ENCODE data around the gene FBN1.

FBN1 gene

DNA sequence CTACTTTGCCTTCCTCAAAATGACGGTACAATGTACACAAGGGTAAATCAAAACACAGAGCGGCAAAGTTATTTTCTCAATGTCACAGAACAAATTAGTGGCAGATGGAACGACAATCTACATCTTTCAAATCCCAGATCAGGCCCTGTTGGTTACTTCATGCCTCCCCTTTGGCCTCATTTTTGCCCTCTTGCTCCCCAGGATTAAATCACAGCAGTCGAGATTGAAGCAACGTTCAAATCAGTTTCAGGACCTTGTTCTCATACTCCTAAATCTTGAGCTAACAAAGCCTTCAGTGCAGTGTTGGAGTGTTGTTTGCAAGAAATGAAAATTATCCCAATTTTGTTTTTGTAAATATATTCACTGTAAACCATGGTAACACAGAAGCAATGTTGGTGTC lies 91.4 kb downstream of the FBN1 start:
- no peak for DNase-seq (ENCODE audit: low read depth in 3 of 3)

DNA sequence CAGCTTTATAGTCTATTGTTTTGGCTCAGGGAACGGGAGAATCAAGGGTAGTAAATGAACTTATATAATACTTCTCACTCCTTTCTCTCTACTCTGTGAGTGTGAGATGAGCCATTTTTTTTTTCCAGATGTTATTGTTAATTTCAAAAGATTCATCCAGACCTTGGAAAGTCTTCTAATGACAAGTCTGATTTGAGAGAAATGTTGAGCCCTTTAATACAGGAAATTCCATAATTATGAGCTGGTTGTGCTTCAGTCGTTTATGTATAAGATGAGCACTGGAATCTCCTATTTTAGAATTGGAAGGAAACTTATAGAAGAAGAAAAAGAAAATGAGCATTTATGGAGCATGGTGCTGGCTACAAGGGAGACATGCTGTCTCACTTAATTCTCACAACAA lies 92.0 kb downstream of the FBN1 start:
- no peak for DNase-seq (ENCODE audit: low read depth in 3 of 3)

DNA sequence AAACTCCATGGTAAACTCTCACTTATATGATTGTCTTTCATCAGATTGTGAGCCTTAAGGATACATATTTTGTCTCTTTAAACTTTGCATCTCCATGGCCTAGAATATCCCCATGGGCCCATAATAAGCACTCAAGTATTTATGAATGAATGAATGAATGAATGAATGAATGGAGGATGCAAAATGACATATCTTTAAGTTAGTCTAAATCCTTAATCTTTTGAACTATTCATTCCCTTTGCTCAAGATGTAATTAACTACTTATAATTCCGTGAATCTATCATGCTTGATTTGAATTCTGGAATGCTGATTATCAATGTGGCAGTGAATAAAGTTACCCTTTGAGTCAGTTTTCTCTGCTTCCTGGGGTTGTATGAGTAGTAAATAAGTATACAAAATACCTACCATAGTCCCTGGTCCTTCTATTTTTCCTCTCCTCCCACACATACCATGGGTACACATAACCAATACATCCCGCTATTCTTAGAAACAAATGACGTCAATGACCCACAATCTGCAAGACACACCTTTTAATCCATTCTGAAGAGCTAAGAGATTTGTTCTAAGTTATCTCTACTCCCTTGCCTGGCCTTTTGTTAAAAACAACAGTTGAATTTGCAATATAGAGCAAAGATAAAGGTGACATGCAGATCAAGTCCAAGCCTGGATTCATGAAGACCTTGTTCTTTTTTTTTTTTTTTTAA lies 94.5 kb downstream of the FBN1 start:
- DNase-seq (ENCODE audit: low read depth in 3 of 3) = no peak

DNA sequence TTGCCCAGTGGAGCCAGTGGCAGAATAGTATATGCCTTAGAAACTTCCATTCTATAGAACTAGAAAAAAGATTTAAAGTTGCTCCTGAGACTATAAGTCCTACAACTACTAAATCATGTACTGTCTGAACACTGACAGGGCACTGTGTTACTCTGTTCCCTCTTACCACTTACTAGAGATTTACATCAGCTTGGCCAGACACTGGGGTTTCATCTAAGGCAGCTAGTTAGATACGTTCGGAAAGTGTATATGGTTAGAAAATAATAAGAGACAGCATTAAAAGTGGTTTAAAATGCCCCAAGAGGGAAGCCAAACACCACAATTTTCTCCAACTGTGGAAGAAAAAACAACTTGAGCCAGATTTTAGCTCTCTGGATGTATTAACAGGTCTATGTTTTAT lies 97.1 kb downstream of the FBN1 start:
- no peak for DNase-seq (ENCODE audit: low read depth in 3 of 3)

DNA sequence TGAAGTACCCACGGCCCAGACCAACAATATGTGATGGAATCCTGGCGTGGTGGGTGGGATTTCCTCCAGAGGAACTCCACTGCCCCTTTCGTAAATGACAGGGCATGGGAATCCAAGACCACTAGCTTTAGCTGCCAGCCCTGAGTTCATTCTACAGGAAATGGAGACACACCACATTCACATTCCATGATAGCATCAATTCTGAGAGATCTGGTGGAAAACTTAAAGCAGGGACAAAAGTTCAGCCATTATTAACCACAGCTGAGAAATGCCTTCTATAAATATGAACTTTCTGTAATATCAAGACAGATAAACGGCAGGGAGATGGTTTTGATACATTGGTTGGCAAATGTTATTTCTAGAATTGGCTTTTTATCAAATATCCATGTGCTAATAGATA lies 98.2 kb downstream of the FBN1 start:
- no peak for DNase-seq (ENCODE audit: low read depth in 3 of 3)

DNA sequence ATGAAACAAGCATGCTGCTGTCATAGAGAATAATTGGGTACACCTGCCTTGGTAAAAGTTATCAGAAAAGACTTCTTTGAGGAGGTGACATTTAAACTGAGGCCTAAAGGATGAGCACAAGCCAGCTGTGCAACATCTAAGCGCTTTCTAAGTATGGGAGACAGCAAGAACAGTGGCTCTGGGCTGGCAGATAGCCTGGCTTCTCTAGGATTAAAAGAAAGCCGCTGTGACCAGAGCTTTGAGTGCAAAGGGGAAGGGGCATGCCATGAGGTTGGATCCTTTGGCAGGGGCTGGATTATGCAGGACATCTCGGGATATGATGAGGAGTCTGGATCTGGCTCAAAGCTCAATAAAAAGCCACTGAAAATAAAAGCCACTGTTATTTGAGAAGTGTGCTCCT lies 99.2 kb downstream of the FBN1 start:
- DNase-seq (ENCODE audit: low read depth in 3 of 3) = no peak

DNA sequence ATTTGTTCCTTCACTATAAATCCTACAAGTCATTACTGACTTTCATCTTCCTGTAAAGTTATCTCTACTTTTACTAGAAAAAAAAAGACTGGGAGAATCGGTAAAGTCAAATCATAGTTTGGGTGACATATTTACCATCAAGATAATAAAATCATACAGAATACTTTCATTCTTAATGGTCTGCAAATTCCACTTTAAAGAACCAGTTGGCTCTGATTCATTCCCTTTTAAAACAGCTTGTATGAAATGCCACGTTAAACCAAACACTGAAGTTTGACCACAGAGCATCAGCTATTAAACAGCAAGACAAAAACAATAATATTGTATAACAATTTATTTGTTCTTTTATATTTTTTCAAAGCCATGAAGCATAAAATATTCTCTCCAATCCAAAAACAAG lies 100.7 kb downstream of the FBN1 start:
- DNase-seq (ENCODE audit: low read depth in 3 of 3) = no peak

DNA sequence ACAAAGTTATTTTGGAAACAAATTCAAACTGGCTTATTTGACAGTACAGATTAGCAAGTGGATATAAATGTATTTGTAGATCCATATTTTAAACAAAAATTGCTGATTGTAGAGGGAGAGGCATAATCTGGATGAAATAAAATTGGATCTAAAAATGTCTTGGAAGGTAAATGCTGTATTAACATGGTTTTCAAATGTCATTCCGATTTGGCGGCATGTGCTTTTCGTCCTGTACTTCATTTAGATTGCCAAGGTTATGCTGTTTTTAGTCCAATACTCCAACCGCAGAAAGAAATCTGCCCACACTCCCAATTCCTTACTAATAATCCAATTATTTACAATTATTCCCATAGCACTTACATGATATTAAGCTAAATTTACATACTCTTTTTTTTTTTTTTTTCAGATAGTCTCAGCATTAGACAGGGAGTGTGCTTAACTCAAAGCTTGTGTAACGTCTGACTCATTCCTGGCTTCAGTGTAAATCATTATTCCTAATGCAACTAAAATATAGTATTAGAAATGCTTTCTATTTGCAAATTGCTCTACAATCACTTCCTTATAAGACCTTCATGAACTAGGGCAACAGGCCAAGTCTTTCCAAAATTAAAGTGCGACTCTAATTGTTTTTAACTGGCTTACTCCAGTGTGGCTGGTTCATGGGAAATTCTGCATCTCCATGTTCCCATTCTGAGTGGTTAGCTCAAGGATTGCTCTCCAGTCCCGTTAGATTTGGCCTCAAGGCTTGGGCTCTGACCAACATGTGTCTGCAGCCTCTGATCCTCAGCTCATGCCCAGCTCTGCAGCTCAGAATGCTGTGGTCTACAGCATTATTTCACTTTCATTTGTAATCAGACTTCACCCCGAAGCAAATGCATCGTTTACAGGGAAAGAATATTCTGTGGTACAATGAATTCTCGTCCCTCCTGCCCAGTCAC lies 103.9 kb downstream of the FBN1 start:
- no peak for DNase-seq (ENCODE audit: low read depth in 3 of 3)

DNA sequence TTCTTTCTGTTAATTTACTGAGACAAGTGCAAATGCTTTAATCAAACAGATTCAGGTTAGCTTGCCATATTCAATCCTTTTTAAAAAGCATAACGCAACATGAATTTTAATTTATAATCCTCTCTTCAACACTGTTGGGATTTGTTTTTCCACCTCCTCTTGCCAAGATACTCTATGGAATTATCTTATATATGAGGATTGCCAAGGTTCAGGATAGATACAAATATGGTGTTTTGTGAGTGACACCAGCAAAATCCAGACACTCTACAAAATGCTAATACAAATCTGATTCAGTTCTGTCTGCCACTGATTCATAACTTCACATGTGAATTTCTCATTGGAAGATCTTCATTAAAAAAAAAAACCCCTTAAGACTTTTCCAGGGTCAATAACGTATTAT lies 104.8 kb downstream of the FBN1 start:
- no peak for DNase-seq (ENCODE audit: low read depth in 3 of 3)

DNA sequence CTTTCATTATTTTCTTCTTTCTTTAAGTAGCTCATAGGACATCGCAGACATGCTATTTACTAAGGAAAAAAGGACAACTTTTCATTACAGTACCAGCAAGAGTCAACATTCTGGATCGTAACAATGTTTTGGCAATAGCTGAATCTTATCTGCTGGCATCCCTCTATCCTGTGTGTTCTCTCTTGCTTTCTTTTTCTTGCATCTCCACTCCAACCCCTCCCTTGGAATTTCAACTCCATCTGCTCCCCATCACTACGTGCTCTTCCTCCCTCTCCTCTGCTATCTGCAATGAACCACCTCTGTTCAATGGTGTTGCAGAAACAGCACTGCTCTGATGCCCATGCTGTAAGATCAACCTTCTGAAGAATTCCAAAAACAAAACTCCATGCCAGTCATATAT lies 106.6 kb downstream of the FBN1 start:
- no peak for DNase-seq (ENCODE audit: low read depth in 3 of 3)

DNA sequence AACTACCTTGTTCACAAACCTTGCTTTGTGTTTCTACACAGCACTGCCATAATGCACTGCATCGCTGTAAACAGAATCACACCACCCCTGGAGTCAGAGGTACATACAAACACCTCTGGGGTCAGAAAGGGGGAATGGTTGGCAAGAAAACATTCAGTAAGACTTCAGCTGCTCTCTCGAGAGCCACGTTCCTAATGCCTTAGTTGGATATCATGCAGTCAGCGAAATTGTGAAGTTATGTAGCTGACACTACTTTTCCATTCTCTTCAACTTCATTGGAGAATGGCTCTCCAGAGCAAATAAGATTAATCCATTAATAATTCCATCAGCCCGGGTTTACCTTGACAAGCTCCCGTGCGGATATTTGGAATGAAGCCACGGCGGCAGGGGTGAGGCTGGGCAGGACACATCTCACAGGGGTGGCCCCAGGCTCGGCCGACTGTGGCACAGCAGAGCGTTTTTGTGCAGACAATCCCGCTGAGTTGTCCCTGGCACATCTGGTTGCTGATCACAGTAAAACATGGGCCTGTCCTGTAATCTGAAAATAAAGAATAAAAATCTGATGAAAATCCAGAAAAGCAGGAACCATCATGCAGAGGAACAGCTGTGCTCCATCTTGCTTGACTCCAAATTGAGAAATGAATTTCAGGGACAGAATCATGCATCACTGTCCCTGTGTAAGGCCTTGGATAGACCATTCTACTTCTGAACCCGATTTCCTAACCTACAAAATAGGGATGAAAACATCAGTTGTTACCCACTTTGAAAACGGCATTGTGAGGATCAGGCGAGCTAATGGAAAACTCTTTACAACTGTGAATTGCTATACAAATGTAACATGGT lies 108.0 kb downstream of the FBN1 start:
- no peak for DNase-seq (ENCODE audit: low read depth in 3 of 3)

DNA sequence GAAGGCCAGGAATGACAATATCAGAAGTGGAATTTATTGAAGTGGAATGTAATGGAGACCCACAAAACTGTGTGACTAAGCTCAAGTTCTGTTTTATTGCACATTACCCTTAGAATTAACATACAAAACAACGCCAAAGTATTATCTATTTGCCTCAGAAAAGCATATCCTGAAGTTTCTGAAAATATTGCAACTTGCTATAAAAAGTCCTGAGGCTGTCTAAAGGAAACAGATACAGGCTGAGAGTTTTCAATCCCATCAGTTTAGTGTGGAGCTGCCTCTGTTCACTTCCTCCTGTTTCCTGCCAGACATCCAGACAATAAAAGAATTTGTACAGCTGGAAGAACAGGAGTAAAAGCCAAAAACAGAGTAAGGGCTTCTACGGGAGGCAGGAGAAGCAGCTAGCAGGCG lies 108.8 kb downstream of the FBN1 start:
- DNase-seq (ENCODE audit: low read depth in 3 of 3) = no peak

DNA sequence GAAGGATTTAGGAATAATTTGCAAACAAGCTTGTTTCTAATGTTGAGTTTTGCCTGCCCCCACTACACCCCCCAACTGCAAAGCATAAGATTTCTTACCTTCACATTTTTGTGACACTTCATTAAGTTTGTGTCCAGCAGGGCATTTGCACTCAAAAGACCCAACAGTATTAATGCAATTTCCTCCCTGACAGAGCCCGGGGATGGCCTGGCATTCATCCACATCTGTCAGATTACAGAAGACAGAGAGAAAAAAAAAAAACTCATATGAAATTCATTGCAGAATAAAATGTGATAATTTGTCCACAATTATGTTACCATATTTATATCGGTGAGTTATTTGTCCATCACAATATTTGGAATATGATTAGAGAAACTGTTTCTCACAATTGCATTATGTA lies 111.5 kb downstream of the FBN1 start:
- DNase-seq (ENCODE audit: low read depth in 3 of 3) = no peak

DNA sequence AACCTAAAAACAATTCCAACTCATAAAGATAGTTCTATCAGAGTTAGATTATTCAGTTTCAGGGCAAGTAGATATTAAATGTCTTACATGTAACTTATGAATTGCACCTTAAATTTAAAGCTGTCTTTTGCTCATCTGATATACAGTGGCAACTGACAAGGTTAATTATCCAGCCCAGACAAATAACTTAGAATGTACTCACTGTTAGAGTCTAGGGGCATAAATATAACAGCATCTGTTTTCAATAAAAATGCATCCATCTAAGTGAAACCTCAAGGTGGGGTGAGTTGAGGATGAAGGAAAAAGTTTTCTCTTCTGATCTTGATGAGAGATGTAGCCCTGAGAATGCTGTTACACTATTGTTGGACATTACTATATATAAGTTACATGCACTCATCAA lies 112.6 kb downstream of the FBN1 start:
- DNase-seq (ENCODE audit: low read depth in 3 of 3) = no peak

DNA sequence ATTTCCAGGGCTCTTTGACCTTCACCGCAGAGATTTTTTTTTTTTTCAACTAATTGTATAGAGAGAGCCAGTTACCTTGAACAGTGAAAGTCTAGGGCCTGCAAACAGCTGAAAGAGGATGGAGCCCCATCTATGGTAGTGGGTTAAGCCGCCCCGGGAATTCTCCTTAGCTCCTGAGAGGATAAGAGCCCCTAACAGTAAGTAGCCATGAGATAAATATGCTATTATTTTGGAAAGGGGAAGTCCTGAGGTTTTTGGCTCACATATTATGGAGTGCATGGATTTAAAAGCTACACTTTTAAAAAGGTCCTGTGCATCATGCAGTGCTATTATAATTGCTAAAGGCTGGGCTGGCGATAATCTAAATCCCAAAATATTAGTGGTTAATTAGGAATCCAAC lies 115.0 kb downstream of the FBN1 start:
- DNase-seq (ENCODE audit: low read depth in 3 of 3) = no peak

DNA sequence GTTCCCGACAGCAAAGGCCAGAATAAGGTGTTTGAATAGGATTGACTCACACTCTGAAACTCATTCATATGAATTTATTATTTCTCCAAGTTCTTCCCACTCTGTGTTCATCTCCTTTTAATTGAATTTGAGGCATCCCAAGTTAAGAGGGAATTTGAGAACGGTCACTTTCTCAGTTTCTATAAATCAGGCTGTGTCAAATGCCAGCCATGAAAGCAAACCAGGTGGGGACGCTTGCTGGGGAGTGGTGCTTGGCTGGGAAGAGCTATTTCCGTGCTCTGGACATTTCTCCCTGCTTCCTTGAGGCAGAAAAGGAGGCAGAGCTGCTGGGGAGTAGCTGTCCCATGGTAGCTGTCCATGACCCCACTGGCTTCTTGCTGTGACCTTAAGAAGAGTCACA lies 116.6 kb downstream of the FBN1 start:
- no peak for DNase-seq (ENCODE audit: low read depth in 3 of 3)

DNA sequence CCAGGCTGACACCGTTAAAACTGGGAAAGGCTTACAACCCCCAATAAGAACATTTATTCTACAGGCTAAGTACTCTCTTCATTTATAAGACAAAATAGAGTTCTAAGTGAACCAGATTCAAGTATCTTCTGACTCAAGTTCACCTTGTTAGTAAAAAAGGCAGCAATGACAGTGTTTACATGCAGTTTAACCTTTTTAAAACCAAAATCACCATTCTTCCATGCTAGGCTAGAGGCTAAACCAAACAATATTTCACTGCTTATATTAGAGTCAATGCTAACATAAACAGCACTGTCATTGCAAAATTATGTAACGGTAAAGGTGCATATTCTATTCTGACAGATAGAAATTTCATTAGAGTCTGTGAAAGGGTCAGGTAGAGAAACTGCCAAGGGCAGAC lies 118.0 kb downstream of the FBN1 start:
- no peak for DNase-seq (ENCODE audit: low read depth in 3 of 3)

DNA sequence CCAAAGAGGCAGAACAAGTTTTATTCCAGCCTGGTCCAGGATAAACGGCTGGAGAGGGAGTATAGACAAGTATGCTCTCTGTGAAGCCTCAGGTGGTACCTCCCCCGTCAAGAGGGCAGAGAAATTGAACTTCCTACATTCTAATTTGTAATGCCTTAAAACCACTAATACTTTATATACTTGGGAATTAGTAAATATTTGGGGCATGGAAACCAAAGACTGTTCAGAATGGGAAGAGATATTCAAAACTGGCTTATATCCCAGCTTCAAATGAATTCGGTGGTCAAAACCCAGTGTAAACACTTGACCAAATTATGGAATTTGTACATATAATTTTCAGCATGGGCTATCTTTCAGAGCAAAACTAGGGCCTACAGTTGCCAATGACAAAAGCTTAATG lies 122.6 kb downstream of the FBN1 start:
- DNase-seq (ENCODE audit: low read depth in 3 of 3) = no peak

DNA sequence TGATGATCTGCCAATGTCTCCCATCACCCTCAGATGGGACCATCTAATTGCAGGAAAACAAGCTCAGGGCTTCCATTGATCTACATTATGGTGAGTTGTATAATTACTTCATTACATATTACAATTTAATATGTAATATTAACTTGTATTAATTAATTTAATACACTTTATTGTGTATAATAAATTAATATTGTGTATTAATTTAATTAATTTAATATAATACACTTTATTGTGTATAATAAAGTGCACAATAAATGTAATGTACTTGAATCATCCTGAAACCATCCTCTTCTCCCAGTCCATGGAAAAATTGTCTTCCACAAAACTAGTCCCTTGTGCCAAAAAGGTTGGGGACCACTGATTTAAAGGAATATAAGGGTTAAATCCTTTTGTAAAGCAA lies 123.4 kb downstream of the FBN1 start:
- no peak for DNase-seq (ENCODE audit: low read depth in 3 of 3)

DNA sequence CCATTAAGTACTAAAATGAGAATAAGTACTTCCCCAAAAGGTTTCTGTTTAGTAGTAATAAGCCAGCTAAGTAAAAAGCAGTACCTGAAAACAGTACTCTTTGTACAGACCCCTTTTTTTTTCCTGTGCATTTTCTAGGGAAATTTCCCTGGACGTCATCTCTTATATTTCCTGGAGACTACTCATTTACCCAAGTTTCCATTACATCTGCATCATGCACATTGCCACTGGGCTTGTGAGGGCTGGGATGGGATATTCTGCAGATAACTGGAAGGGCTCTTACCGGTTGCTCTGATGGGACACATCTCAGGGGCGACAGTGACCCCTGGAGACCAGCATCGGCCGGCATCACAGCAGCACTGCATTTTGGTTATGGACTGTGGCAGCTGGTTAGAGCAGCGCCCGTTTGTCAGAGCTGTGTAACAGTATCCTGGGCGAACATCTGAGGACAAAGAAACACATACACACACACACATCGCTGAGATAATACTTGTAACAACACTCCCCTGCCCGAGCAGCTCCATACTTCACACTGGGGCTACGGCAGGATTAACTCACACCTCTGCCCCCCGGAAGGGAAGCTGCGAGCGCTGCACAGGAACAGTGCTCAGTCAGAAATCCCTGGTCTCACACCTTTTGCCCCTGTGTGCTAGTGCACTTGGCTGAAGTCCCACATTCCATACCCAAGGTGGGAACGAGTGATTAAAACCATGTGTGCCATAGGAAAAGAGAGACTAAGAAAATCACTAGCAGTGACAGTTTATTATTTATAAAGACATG lies 124.9 kb downstream of the FBN1 start:
- no peak for DNase-seq (ENCODE audit: low read depth in 3 of 3)

DNA sequence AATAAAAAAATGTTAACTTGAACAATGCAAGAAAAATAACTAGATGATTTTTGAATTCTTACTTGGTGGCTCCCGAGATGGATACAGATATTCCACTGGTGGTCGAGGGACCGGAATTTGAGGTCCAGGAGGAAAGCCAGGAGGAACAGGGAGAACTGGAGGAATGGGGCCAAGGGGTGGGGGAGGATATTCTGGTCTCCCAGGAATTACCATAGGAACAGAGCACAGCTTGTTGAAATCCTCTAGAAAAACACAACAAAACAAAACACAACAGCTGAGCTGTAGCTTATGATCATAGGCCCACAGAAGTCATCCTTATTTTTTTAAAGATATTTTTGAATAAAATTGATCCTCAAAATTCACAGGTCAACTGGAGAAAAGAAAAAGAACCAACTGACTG lies 129.4 kb downstream of the FBN1 start:
- no peak for DNase-seq (ENCODE audit: low read depth in 3 of 3)

DNA sequence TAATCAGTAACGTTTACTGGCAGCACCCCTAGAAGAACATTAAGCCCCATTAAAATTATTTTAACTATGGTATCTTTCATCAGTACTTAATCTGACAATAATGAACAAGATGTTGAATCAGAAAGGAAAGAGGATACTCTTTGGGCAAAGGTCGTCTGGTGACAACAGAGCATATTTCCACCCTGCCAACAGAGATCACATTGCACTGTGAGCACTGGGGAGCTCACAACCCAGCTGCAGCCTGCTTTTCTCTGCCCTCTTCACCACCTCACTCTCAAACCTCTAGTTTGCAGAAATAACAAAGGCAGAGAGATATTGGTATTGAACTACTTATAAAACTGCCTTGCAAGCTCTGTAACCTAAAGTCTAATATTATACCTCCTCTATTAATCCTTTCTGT lies 130.0 kb downstream of the FBN1 start:
- DNase-seq (ENCODE audit: low read depth in 3 of 3) = no peak
